ENCODE measurements around the gene PKNOX2. TPM values are rescaled to one million over a fixed set of nuclear protein-coding genes. Genes with fewer than 3 reads are reported as not detected.

PKNOX2 gene
- total RNA-seq, 1 experiment from 2014 or later = 3.7 TPM

DNA sequence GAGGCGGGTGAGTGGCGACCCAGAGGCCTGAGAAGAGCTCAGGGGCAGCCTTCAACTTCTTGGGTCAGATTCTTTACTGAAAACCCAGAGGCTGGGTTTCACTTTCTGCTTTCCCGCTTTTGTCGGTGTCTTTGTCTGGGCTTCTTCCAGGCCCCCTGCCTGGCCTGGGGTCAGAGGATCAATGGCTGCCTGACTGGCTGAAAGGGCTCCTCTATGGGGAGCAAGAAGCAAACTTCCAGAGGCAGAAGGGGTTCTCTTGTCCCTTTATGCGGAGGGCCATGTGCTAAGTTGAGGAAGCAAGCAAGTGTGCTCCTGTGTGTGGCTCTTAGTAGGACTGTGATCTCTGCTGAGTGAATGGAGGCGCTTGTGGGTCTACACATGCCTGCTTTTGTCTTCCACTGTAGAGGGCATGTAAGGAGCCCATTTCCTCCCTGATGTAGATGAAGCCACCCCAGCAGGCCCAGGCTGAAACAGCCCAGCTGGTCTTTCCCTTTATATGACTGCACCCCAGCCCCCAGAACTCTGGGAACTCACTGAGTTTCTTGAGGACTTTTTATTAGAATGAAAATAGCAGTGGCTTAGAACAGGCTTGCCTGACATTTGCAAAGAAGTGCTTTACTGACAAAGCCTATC is 1.0 kb upstream of the PKNOX2 start:
- H3K4me3 Mint-ChIP-seq = peak overlapping the region; percentile 84
- peak overlapping the region; percentile 95 for H3K27ac Mint-ChIP-seq
- peaks cover 60% of the 10 kb centered on the region for H3K4me1 Mint-ChIP-seq
- peak; percentile 38 for ATAC-seq
- TF ChIP-seq ZNF121 (CRISPR knock-in tag; IDR thresholded peaks at IDR 0.05) = no peak
- no peak for TF ChIP-seq HMGA2 (CRISPR knock-in tag; IDR thresholded peaks at IDR 0.05)
- TF ChIP-seq GRHL2 (CRISPR knock-in tag; IDR thresholded peaks at IDR 0.05; ENCODE audit: insufficient replicate concordance, severe bottlenecking) = no peak
- TF ChIP-seq EMX1 (CRISPR knock-in tag; IDR thresholded peaks at IDR 0.05) = no peak
- TF ChIP-seq, protein P1, sequence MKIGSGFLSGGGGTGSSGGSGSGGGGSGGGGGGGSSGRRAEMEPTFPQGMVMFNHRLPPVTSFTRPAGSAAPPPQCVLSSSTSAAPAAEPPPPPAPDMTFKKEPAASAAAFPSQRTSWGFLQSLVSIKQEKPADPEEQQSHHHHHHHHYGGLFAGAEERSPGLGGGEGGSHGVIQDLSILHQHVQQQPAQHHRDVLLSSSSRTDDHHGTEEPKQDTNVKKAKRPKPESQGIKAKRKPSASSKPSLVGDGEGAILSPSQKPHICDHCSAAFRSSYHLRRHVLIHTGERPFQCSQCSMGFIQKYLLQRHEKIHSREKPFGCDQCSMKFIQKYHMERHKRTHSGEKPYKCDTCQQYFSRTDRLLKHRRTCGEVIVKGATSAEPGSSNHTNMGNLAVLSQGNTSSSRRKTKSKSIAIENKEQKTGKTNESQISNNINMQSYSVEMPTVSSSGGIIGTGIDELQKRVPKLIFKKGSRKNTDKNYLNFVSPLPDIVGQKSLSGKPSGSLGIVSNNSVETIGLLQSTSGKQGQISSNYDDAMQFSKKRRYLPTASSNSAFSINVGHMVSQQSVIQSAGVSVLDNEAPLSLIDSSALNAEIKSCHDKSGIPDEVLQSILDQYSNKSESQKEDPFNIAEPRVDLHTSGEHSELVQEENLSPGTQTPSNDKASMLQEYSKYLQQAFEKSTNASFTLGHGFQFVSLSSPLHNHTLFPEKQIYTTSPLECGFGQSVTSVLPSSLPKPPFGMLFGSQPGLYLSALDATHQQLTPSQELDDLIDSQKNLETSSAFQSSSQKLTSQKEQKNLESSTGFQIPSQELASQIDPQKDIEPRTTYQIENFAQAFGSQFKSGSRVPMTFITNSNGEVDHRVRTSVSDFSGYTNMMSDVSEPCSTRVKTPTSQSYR (CRISPR knock-in tag; IDR thresholded peaks at IDR 0.05) = 0 out of 2 replicates have a peak, but pooled peaks have one; percentile 48
- TF ChIP-seq SMAD3 (CRISPR knock-in tag; IDR thresholded peaks at IDR 0.05; ENCODE audit: borderline replicate concordance) = 0 out of 2 replicates have a peak, but pooled peaks have one; percentile 32
- no peak for TF ChIP-seq FOXP1 (CRISPR knock-in tag; IDR thresholded peaks at IDR 0.05; ENCODE audit: borderline replicate concordance)
- no peak for TF ChIP-seq ZNF396 (CRISPR knock-in tag; IDR thresholded peaks at IDR 0.05; ENCODE audit: borderline replicate concordance)
- TF ChIP-seq, protein P2, sequence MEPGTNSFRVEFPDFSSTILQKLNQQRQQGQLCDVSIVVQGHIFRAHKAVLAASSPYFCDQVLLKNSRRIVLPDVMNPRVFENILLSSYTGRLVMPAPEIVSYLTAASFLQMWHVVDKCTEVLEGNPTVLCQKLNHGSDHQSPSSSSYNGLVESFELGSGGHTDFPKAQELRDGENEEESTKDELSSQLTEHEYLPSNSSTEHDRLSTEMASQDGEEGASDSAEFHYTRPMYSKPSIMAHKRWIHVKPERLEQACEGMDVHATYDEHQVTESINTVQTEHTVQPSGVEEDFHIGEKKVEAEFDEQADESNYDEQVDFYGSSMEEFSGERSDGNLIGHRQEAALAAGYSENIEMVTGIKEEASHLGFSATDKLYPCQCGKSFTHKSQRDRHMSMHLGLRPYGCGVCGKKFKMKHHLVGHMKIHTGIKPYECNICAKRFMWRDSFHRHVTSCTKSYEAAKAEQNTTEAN (CRISPR knock-in tag; IDR thresholded peaks at IDR 0.05) = no peak
- ChIA-PET CTCF (interaction anchor here (0.7 to 7.1 kb wide), 12 partner anchors 15 to 287 kb away, joined by 3 to 75 read pairs (median 3); no protein-coding TSS in a partner anchor), POLR2A (interaction anchor here (2.5 kb wide), 1 partner anchor 100 kb away, joined by 7 read pairs; no protein-coding TSS in a partner anchor)
- DNase-seq (ENCODE audit: low spot score) = no peak
- H3K36me3 Mint-ChIP-seq = no peaks in the 10 kb centered on the region; the same call in 1 of the 2 replicates
- H3K9me3 Mint-ChIP-seq = no peaks in the 10 kb centered on the region
- H3K27me3 Mint-ChIP-seq (ENCODE audit: low read depth) = peaks cover 48% of the 10 kb centered on the region

DNA sequence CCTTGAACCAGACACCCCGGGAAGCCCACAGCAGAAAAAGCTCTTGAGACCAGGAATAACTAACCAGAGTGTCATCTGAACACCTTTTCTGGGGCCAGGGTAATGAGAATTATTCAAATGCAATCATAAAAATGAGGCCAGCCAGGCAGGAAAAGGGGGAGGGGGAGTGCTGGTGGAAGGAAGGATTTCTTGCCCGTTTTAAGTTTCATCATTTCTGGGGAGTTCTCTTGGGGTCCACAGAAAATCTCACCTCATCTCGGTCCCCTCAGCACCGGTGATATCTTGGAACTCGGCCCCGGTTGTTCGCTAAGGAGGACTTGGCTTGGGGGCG is 495 bp upstream of the PKNOX2 start:
- H3K9me3 Mint-ChIP-seq = no peaks in the 10 kb centered on the region
- no peak for ATAC-seq
- H3K4me1 Mint-ChIP-seq = peaks cover 64% of the 10 kb centered on the region
- peaks cover 53% of the 10 kb centered on the region for H3K27me3 Mint-ChIP-seq (ENCODE audit: low read depth)
- POLR2A ChIA-PET = interaction anchor here (2.5 kb wide), 1 partner anchor 99 kb away, joined by 7 read pairs; no protein-coding TSS in a partner anchor
- no peaks in the 10 kb centered on the region; the same call in 1 of the 2 replicates for H3K36me3 Mint-ChIP-seq
- DNase-seq (ENCODE audit: low spot score) = no peak
- CTCF ChIA-PET = interaction anchor here (1.0 to 7.1 kb wide), 10 partner anchors 15 to 288 kb away, joined by 3 to 75 read pairs (median 7); no protein-coding TSS in a partner anchor
- H3K4me3 Mint-ChIP-seq = peak overlapping the region; percentile 84
- peak overlapping the region; percentile 95 for H3K27ac Mint-ChIP-seq
- TF ChIP-seq NR3C1 (CRISPR knock-in tag; conservative IDR thresholded peaks at IDR 0.05; ENCODE audit: low read depth) = no peak
- no peak for TF ChIP-seq ZNF232 (CRISPR knock-in tag; IDR thresholded peaks at IDR 0.05)
- TF ChIP-seq, protein P3, sequence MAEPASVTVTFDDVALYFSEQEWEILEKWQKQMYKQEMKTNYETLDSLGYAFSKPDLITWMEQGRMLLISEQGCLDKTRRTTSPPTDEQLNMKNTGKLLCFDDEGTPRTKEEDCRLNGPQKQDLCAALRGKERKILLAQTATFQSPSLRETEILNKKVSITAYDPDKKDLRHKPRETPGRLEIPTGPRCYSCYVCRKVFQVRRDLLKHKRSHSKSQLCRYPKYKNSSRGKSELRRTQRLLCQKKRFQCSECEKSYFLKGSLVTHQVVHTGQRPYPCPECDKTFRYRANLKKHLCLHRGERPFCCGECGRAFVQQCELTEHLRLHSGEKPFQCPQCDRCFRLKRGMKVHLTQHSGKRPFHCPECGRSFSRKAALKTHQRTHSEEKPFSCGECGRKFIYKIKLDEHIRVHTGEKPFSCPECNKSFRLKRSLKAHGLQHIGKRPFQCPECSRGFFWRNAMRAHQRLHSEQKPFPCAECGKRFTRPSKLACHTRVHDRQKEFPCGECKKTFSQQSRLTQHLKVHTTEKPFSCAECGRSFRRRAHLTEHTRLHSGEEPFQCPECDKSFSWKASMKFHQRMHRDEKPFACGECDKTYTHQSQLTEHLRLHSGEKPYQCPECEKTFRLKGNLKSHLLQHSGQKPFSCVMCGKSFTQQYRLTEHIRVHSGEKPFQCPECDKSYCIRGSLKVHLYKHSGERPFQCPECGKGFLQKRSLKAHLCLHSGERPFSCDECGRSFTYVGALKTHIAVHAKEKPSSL (CRISPR knock-in tag; conservative IDR thresholded peaks at IDR 0.05) = no peak
- TF ChIP-seq, protein P4, sequence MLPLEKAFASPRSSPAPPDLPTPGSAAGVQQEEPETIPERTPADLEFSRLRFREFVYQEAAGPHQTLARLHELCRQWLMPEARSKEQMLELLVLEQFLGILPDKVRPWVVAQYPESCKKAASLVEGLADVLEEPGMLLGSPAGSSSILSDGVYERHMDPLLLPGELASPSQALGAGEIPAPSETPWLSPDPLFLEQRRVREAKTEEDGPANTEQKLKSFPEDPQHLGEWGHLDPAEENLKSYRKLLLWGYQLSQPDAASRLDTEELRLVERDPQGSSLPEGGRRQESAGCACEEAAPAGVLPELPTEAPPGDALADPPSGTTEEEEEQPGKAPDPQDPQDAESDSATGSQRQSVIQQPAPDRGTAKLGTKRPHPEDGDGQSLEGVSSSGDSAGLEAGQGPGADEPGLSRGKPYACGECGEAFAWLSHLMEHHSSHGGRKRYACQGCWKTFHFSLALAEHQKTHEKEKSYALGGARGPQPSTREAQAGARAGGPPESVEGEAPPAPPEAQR (CRISPR knock-in tag; IDR thresholded peaks at IDR 0.05) = no peak
- TF ChIP-seq ZNF396 (CRISPR knock-in tag; IDR thresholded peaks at IDR 0.05; ENCODE audit: borderline replicate concordance) = no peak
- no peak for TF ChIP-seq FOXK1 (CRISPR knock-in tag; IDR thresholded peaks at IDR 0.05)
- TF ChIP-seq, protein P5, sequence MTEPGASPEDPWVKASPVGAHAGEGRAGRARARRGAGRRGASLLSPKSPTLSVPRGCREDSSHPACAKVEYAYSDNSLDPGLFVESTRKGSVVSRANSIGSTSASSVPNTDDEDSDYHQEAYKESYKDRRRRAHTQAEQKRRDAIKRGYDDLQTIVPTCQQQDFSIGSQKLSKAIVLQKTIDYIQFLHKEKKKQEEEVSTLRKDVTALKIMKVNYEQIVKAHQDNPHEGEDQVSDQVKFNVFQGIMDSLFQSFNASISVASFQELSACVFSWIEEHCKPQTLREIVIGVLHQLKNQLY (CRISPR knock-in tag; IDR thresholded peaks at IDR 0.05) = no peak
- no peak for TF ChIP-seq NR2C2 (CRISPR knock-in tag; IDR thresholded peaks at IDR 0.05)
- TF ChIP-seq SP1 (CRISPR knock-in tag; conservative IDR thresholded peaks at IDR 0.05) = no peak
- TF ChIP-seq FOXJ3 (CRISPR knock-in tag; IDR thresholded peaks at IDR 0.05; ENCODE audit: borderline replicate concordance) = no peak
- no peak for TF ChIP-seq SOX15 (CRISPR knock-in tag; IDR thresholded peaks at IDR 0.05)
- TF ChIP-seq NFE2L1 (CRISPR knock-in tag; IDR thresholded peaks at IDR 0.05) = no peak
- TF ChIP-seq, protein P6, sequence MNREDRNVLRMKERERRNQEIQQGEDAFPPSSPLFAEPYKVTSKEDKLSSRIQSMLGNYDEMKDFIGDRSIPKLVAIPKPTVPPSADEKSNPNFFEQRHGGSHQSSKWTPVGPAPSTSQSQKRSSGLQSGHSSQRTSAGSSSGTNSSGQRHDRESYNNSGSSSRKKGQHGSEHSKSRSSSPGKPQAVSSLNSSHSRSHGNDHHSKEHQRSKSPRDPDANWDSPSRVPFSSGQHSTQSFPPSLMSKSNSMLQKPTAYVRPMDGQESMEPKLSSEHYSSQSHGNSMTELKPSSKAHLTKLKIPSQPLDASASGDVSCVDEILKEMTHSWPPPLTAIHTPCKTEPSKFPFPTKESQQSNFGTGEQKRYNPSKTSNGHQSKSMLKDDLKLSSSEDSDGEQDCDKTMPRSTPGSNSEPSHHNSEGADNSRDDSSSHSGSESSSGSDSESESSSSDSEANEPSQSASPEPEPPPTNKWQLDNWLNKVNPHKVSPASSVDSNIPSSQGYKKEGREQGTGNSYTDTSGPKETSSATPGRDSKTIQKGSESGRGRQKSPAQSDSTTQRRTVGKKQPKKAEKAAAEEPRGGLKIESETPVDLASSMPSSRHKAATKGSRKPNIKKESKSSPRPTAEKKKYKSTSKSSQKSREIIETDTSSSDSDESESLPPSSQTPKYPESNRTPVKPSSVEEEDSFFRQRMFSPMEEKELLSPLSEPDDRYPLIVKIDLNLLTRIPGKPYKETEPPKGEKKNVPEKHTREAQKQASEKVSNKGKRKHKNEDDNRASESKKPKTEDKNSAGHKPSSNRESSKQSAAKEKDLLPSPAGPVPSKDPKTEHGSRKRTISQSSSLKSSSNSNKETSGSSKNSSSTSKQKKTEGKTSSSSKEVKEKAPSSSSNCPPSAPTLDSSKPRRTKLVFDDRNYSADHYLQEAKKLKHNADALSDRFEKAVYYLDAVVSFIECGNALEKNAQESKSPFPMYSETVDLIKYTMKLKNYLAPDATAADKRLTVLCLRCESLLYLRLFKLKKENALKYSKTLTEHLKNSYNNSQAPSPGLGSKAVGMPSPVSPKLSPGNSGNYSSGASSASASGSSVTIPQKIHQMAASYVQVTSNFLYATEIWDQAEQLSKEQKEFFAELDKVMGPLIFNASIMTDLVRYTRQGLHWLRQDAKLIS (CRISPR knock-in tag; IDR thresholded peaks at IDR 0.05; ENCODE audit: borderline replicate concordance) = no peak
- TF ChIP-seq ATF1 (CRISPR knock-in tag; IDR thresholded peaks at IDR 0.05) = no peak
- TF ChIP-seq CREB1 (CRISPR knock-in tag; IDR thresholded peaks at IDR 0.05) = no peak

Data from WTC11 (cell line).